KBM-7 (cell line): ENCODE measurements around the gene KCND2.

Experiments
- DNase-seq: peaks from one replicate; pipeline ENCODE4 v3.0.0-alpha.2; 2015
- in situ Hi-C: fragments of 300-500 bp; cut with MboI; formaldehyde crosslinking; loops from 2 replicates; pipeline ENCODE4 v1.14.3; 2020; ENCODE audit warnings: low sequenced_read_pairs, low pct_unique_long_range_greater_than_20kb, mixed read lengths

KCND2 gene

GRCh38 chr7:120467676-120468075, 194.7 kb downstream of the KCND2 start:
- no peak for DNase-seq
- in situ Hi-C loops: no loop called here

GRCh38 chr7:120468611-120469010, 195.6 kb downstream of the KCND2 start:
- DNase-seq: no peak
- in situ Hi-C loops: no loop called here

GRCh38 chr7:120472892-120473291, 199.9 kb downstream of the KCND2 start:
- in situ Hi-C loops: no loop called here
- no peak for DNase-seq

GRCh38 chr7:120473352-120473751, 200.4 kb downstream of the KCND2 start:
- in situ Hi-C loops: no loop called here
- no peak for DNase-seq

GRCh38 chr7:120475994-120476393, 203.0 kb downstream of the KCND2 start:
- in situ Hi-C loops: no loop called here
- no peak for DNase-seq

GRCh38 chr7:120480472-120480871, 207.5 kb downstream of the KCND2 start:
- in situ Hi-C loops: no loop called here

GRCh38 chr7:120480930-120481329, 208.0 kb downstream of the KCND2 start:
- in situ Hi-C loops: no loop called here
- DNase-seq: no peak

More at GRCh38 chr7:120480472-120480871, 207.5 kb downstream of the KCND2 start:
- no peak for DNase-seq

- in situ Hi-C loops: no loop called here
- no peak for DNase-seq
Measured at GRCh38 chr7:120486164-120486563, 213.2 kb downstream of the KCND2 start.

GRCh38 chr7:120502132-120502531, 229.2 kb downstream of the KCND2 start:
- no peak for DNase-seq

GRCh38 chr7:120502825-120503224, 229.8 kb downstream of the KCND2 start:
- in situ Hi-C loops: no loop called here
- DNase-seq: no peak

More at GRCh38 chr7:120502132-120502531, 229.2 kb downstream of the KCND2 start:
- in situ Hi-C loops: no loop called here

- no peak for DNase-seq
- in situ Hi-C loops: no loop called here
Measured at GRCh38 chr7:120504386-120504785, 231.4 kb downstream of the KCND2 start.

GRCh38 chr7:120505770-120506169, 232.8 kb downstream of the KCND2 start:
- in situ Hi-C loops: no loop called here
- no peak for DNase-seq

- no peak for DNase-seq
- in situ Hi-C loops: no loop called here
Measured at GRCh38 chr7:120512701-120513100, 239.7 kb downstream of the KCND2 start.

- no peak for DNase-seq
- in situ Hi-C loops: no loop called here
Measured at GRCh38 chr7:120519224-120519623, 246.2 kb downstream of the KCND2 start.

GRCh38 chr7:120521761-120522737, 249.1 kb downstream of the KCND2 start:
- in situ Hi-C loops: no loop called here
- no peak for DNase-seq

- DNase-seq: no peak
- in situ Hi-C loops: no loop called here
Measured at GRCh38 chr7:120523985-120524384, 251.0 kb downstream of the KCND2 start.

GRCh38 chr7:120526902-120527509, 254.0 kb downstream of the KCND2 start:
- in situ Hi-C loops: no loop called here
- no peak for DNase-seq

GRCh38 chr7:120529736-120530135, 256.8 kb downstream of the KCND2 start:
- in situ Hi-C loops: no loop called here

GRCh38 chr7:120538335-120538734, 265.4 kb downstream of the KCND2 start:
- in situ Hi-C loops: no loop called here
- DNase-seq: no peak

More at GRCh38 chr7:120529736-120530135, 256.8 kb downstream of the KCND2 start:
- no peak for DNase-seq

GRCh38 chr7:120539321-120539720, 266.3 kb downstream of the KCND2 start:
- in situ Hi-C loops: no loop called here
- DNase-seq: no peak
